ENCODE data around the gene SIM2.

The SIM2 gene

GRCh38 chr21:36710729-36711048, 11.8 kb downstream of the SIM2 start:
- no peak for DNase-seq (ENCODE audit: low read depth)

DNA sequence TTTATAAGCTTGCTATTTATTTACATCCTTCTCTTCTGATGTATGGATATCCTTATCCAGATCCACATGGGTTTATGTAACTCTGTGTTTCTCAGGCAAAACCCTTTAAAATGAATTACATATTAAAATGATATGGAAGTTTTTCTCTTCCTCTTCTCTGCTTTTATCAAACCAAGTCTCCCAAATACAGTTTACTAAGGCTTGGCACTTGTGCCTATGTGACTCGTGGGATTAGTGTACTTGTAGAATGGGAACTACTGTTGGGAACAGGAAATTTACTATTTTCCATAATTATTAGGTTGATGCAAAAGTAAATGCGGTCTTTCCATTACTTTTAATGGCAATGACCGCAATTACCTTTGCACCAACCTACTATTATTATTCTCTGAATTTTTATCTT, 14.8 kb downstream of the SIM2 start:
- DNase-seq (ENCODE audit: low read depth) = no peak

GRCh38 chr21:36716387-36716786, 17.5 kb downstream of the SIM2 start:
- no peak for DNase-seq (ENCODE audit: low read depth)

GRCh38 chr21:36716836-36717235, 17.9 kb downstream of the SIM2 start:
- no peak for DNase-seq (ENCODE audit: low read depth)

DNA sequence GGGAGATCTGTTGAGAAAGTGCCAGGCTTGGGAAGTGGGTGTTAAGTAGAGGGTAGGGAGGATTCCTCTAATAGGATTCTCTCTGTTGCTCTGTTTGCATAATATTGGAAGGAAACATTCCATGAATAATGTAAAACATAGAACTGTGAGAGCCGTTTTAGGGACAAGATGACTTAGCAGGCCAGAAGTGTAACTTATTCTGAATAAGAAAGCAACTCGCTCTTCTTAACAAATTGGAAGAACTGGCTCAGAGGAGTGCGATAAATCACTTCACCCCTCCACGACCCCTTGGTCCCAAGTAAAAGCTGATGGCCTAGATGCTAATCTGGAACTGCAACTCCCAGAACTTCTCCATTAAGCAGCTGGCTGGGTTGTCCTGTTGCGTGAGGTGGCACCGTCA, 19.1 kb downstream of the SIM2 start:
- DNase-seq (ENCODE audit: low read depth) = no peak

- DNase-seq (ENCODE audit: low read depth) = no peak
These were observed 20.1 kb downstream of the SIM2 start for GRCh38 chr21:36718951-36719501.

DNA sequence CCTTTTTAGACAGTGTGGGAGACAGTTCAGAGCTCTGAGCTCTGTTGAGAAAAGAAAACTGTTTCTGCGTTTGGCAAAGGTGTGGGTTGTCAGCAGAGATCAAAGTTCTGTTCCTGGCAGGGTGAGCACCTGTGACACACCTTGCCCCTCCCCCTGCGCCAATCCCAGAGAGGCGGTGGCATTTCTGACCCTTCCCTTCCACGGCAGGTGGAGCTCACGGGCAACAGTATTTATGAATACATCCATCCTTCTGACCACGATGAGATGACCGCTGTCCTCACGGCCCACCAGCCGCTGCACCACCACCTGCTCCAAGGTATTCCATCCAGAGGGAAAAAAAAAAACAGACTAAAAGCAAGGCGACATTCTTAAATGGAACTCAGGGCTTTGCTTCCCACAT, 20.7 kb downstream of the SIM2 start:
- no peak for DNase-seq (ENCODE audit: low read depth)

DNA sequence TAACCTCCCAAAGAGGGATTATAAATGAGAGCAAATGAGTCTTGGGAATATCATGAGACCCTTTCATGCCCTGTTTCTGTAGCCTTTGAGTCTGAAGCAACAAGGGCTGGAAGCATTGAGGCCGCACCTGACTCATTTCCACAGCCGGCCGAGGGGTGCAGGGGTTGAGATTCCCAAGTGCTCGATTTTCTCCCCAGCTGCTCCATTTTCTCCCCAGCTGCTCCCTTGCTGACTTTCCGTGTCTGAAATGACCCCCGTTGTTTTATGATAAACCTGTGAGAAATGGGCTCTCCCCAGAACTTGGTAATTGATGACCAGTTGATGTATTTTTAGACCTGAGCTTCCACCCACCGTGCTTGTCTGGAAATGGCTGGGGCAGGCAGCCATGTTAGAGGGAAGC, 22.9 kb downstream of the SIM2 start:
- DNase-seq (ENCODE audit: low read depth) = no peak

DNA sequence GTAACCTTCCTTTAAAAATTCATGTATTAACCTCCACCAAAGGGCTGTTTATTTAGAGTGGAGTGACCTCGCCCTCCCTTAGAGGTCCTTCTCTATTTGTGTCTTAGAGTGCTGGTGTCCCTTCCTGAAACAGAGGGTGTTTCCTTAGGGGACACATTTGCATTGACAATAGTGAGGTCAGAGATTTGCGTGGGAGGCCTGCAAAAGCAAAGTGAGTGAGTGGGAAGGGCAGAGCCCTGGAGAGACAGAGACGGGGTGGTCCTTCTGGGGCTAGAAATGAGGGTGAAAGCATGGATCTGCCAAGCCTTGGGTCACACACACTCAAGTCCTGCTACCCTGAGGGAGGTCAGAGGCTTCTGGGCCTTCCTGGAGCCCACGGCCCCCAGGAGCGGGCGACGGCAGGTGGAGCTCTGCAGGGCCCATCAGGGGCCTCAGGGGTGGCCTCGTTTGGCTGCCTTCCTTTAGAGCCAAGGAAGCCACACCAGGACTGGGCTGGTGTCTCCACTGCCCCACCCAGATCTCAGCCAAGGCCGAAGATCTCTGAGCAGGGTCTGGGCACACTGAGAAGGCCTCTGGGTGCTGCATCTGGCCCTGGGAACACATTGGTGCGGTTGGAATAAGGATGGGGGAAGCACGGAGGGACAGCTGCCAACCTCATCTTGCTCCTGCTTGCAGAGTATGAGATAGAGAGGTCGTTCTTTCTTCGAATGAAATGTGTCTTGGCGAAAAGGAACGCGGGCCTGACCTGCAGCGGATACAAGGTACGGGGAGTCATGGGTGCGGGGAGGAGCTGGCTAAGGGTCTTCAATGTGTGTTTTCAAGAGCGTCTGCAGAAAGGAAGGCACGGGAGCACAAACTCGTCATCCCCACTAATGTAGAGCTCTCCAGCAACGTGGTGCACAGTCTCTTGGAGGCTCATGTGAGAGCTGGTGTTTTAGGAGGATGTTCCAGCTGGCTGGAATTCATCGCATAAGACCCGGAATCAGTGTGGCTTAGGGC, 23.8 kb downstream of the SIM2 start:
- DNase-seq (ENCODE audit: low read depth) = no peak

DNA sequence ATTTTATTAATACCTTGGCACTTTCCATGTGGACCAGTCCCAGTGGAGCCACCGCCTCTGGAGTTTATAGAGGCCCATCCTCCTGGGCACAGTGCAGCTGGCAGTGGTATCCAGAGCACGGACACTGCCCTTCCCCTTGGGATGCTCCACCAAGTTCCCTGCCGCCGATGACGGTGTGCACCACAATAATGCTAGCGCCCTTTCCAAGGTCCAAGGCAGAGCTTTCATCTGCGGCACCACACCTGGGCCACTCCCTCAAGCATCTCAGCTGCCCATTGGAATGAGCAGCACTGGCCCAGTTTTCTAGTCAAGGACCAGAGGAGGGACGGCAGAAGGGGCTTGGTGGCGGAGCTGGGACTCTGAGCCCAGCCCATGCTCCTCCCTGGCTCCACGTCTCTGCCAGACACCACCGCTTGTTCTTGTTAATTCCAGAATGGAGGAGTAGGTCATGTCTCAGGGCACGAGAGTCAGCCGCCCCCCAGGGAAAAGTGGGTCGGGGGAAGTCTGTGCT, 24.5 kb downstream of the SIM2 start:
- no peak for DNase-seq (ENCODE audit: low read depth)

DNA sequence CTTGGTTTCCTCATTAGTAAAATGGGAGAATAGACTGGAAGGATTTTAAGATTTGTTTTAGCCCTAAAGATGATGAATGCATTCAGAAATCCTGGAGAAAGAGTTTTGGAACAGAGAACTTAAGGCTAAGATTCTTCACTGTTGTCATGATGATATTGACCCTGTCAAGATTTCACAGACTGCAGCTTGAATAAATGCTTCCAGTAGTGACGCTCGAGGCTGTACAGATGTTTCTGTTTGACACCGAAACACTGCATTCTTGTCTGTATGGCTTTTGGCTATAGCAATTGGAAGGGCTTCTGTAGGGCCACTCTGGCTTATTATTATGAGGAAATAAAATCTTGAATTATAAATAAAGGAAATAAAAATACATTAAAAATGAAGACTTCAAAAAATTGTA, 25.7 kb downstream of the SIM2 start:
- DNase-seq (ENCODE audit: low read depth) = no peak

- no peak for DNase-seq (ENCODE audit: low read depth)
These were observed 27.0 kb downstream of the SIM2 start for GRCh38 chr21:36725793-36726386.

DNA sequence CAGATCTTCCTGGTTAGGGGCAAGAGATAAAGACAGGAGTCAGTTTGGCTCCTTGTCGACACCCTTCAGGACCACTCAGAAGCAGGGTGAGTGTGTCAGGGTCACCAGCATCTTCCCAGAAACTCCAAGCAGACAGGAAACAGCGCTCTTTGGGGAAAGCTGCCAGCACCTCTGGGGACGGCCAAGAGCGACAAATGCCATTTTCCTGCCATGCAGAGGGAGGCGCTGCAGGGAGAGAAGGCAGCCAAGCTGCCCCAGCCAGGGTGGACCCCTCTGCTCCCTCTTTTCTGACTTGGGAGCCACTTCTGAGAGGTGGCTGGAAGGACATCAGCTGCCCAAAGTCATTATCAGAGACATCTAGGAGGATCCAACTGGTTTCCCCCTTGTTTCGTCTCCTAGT, 29.0 kb downstream of the SIM2 start:
- no peak for DNase-seq (ENCODE audit: low read depth)

DNA sequence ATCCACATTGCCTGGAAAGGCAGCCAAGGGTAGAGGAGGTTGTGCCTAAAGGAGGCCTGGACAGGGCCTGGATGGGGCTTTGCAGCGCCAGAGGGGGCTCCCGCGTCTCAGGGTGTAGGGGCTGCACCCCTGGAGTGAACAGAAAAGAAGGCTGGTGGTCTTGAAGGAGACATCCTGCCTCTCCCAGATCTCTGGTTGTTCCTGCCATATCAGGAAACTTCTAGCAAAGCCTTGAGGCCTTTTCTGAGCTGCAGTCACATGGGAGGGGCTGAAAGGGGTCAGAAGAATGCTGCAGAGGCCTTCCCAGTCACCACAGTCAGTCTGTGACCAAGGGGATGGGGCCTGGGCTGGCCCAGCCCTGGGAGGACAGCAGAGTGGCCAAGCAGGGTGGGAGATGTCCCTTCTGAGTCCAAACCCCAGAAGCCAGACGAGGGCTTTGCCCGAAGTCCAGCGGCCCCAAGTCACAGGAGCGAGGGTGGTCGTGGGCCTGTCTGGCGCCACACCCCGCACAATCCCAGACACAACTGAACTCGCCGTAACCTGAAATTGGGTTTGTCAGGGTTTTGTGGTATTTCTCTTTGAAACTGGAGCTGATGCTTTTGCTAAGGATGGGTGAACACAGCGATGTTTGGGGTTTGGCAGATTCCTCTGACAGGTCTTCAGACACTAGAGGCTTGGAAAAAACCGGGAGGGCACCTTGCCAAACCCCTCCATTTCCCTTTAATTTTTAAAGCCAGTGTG, 29.6 kb downstream of the SIM2 start:
- DNase-seq (ENCODE audit: low read depth) = no peak

- no peak for DNase-seq (ENCODE audit: low read depth)
These were observed 30.5 kb downstream of the SIM2 start for GRCh38 chr21:36729310-36729970.

DNA sequence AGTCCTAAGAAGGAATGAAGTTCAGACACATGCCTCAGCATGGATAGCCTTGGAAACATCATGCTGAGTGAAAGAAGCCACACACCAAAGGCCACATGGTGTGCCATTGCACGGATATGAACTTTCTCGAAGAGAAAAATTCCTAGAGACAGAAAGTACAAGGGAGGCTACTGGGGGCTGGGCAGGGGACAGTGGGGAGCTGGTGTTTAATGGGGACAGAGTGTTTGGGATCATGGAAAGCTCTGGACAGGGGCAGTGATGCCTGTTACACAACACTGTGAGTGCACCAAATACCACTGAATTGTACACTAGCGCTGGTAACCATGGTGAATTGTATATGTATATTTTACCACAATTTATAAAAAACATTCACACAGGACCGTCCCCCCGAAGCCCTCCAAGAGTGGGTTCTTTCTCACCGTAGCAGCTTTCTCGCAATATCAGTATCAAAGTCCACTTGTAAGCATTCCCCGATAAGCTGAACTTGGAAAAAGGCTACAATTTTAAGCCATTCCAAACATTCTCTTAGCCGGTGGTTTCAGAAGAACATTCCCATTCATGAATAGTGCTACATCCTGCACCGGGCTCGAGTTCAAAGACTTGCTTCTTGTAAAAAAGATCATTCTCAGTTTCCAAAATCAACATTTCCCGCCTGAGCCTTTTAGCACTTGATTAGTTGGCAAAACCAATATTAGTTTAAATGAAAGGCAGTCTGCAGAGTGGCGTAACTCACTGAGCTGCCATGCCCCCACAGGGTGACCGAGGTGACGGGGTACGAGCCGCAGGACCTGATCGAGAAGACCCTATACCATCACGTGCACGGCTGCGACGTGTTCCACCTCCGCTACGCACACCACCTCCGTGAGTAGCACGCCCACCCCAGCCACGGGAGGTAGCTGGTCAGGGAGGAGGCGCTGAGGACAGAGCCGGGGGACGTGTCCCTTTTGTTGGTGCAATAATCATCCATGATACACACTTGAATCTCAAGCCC, 31.7 kb downstream of the SIM2 start:
- DNase-seq (ENCODE audit: low read depth) = no peak

- DNase-seq (ENCODE audit: low read depth) = no peak
These were observed 33.3 kb downstream of the SIM2 start for GRCh38 chr21:36732217-36732616.

GRCh38 chr21:36732761-36733160, 33.8 kb downstream of the SIM2 start:
- no peak for DNase-seq (ENCODE audit: low read depth)

- no peak for DNase-seq (ENCODE audit: low read depth)
These were observed 34.9 kb downstream of the SIM2 start for GRCh38 chr21:36733857-36734256.

GRCh38 chr21:36734367-36735200, 35.7 kb downstream of the SIM2 start:
- DNase-seq (ENCODE audit: low read depth) = no peak

Measured in HS-27A (cell line).